MCF 10A (cell line): Measurements from ENCODE around the gene ATRAID. TPM values are rescaled to one million over a fixed set of nuclear protein-coding genes. Genes with fewer than 3 reads are reported as not detected.
A peak's percentile ranks its signal among the peaks of the same experiment; 100 is the strongest.

Source experiments
- BruUV-seq: library from RNA; stranded (reverse); fragments of 400-500 nt; replicated peaks from 2 replicates; lab custom pipeline; 2021; lab: Mats Ljungman, UMichigan
- CTCF ChIA-PET: fragments of 300-600 bp; sonication (Branson Sonifier 250); formaldehyde crosslinking; extraction: SDS; loops from one replicate; lab custom pipeline; 2021; ENCODE audit warnings: antibody characterized with exemption, inconsistent platforms; lab: Yijun Ruan, JAX
- POLR2A ChIA-PET: fragments of 300-600, 350-650 bp; sonication (Branson Sonifier 250); formaldehyde crosslinking; extraction: SDS; loops from one replicate; lab custom pipeline; 2020; ENCODE audit warnings: antibody characterized with exemption, inconsistent platforms; lab: Yijun Ruan, JAX
- DNase-seq: peaks from one replicate; pipeline ENCODE4 v3.0.0-alpha.2; 2018; ENCODE audit not compliant: unreplicated experiment
- H3K27ac Mint-ChIP-seq: one replicate; pipeline ENCODE4 v1.8.0; 2022; ENCODE audit warnings: mild to moderate bottlenecking, low read depth, mixed read lengths; ENCODE audit not compliant: unreplicated experiment
- H3K27me3 Mint-ChIP-seq: one replicate; pipeline ENCODE4 v1.8.0; 2022; ENCODE audit warnings: mixed read lengths; ENCODE audit not compliant: insufficient read depth, unreplicated experiment
- H3K36me3 Mint-ChIP-seq: one replicate; pipeline ENCODE4 v1.8.0; 2022; ENCODE audit warnings: mild to moderate bottlenecking, moderate library complexity, mixed read lengths; ENCODE audit not compliant: insufficient read depth, unreplicated experiment
- H3K4me1 Mint-ChIP-seq: one replicate; pipeline ENCODE4 v1.8.0; 2022; ENCODE audit warnings: mixed read lengths; ENCODE audit not compliant: insufficient read depth, unreplicated experiment
- H3K4me3 Mint-ChIP-seq: one replicate; pipeline ENCODE4 v1.8.0; 2022; ENCODE audit warnings: mild to moderate bottlenecking, moderate library complexity, mixed read lengths; ENCODE audit not compliant: unreplicated experiment
- H3K9me3 Mint-ChIP-seq: one replicate; pipeline ENCODE4 v1.8.0; 2022; ENCODE audit warnings: mixed read lengths; ENCODE audit not compliant: unreplicated experiment
- CTCF ChIP-seq: fragments of 200-600 bp; IDR thresholded peaks from one replicate; pipeline ENCODE4 v1.8.0; 2022; ENCODE audit warnings: antibody characterized with exemption, mild to moderate bottlenecking; ENCODE audit not compliant: unreplicated experiment
- intact Hi-C: fragments of 100-400 bp; cut with micrococcal nuclease; formaldehyde crosslinking; loops from 2 replicates; pipeline ENCODE4 v1.14.1; 2022
- total RNA-seq: library from RNA; stranded (reverse); gene quantifications from 2 replicates; pipeline ENCODE4 v1.2.3, GENCODE V29; 2022

ATRAID gene
- total RNA-seq, 1 experiment from 2014 or later: 115 TPM

- intact Hi-C loops: no loop called here
- BruUV-seq: no TSS peak
- Mint-ChIP-seq H3K36me3 (no peaks in the 10 kb centered on the region), H3K4me3 (no peak overlapping the region), H3K27ac (no peak overlapping the region), H3K27me3 (no peaks in the 10 kb centered on the region), H3K9me3 (no peaks in the 10 kb centered on the region), H3K4me1 (peaks cover 11% of the 10 kb centered on the region)
- ChIA-PET POLR2A (no interaction called here), CTCF (interaction anchor here (5.3 kb wide), 1 partner anchor 12 kb away, joined by 27 read pairs; no protein-coding TSS in a partner anchor)
- DNase-seq: peak; percentile 8
- no peak for TF ChIP-seq CTCF
Measured at GRCh38 chr2:27182346-27182745, 29.5 kb upstream of the ATRAID start.

DNA sequence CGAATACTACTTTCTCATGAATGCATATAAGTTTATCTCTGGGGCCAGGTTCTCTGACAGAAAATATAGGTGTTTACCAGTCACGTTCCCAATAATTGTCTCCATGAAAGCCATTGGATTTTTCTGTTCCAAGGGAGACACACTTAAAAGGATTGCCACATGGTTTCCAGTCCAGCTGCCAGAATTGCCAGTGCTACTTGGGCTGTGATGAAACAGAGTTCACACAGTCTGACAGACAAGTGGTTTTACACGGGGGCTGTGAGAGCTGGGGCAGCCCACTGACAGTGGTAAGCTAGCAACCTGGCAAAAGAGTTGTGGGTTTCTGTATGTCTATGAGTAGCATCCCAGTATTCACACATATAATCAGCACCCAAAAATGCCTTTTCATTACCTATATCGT is 27.7 kb upstream of the ATRAID start:
- Mint-ChIP-seq H3K4me3 (no peak overlapping the region), H3K27ac (no peak overlapping the region), H3K9me3 (no peaks in the 10 kb centered on the region), H3K36me3 (no peaks in the 10 kb centered on the region), H3K4me1 (peaks cover 11% of the 10 kb centered on the region), H3K27me3 (no peaks in the 10 kb centered on the region)
- TF ChIP-seq CTCF: no peak
- ChIA-PET CTCF (interaction anchor here (0.6 to 5.3 kb wide), 5 partner anchors 13 to 385 kb away, joined by 3 to 27 read pairs (median 3); no protein-coding TSS in a partner anchor), POLR2A (no interaction called here)
- no TSS peak for BruUV-seq
- DNase-seq: peak; percentile 23
- intact Hi-C loops: no loop called here

- TF ChIP-seq CTCF: no peak
- Mint-ChIP-seq H3K4me1 (peaks cover 11% of the 10 kb centered on the region), H3K4me3 (no peak overlapping the region), H3K27ac (no peak overlapping the region), H3K36me3 (no peaks in the 10 kb centered on the region), H3K9me3 (no peaks in the 10 kb centered on the region), H3K27me3 (no peaks in the 10 kb centered on the region)
- DNase-seq: no peak
- intact Hi-C loops: no loop called here
- ChIA-PET CTCF (interaction anchor here (0.5 to 5.3 kb wide), 3 partner anchors 15 to 23 kb away, joined by 3 to 27 read pairs (median 4); no protein-coding TSS in a partner anchor), POLR2A (no interaction called here)
- no TSS peak for BruUV-seq
Measured at GRCh38 chr2:27185331-27186026, 26.4 kb upstream of the ATRAID start.

- intact Hi-C loops: no loop called here
- Mint-ChIP-seq H3K27ac (no peak overlapping the region), H3K4me3 (no peak overlapping the region), H3K9me3 (no peaks in the 10 kb centered on the region), H3K4me1 (peaks cover 5% of the 10 kb centered on the region), H3K36me3 (no peaks in the 10 kb centered on the region), H3K27me3 (no peaks in the 10 kb centered on the region)
- TF ChIP-seq CTCF: no peak
- POLR2A ChIA-PET: interaction anchor here (0.6 to 0.8 kb wide), 2 partner anchors 115 to 363 kb away, joined by 3 read pairs; partner anchors contain the start of gene OST4
- no peak for DNase-seq
- CTCF ChIA-PET: interaction anchor here (0.6 kb wide), 1 partner anchor 93 kb away, joined by 4 read pairs; no protein-coding TSS in a partner anchor
- BruUV-seq: no TSS peak
Measured at GRCh38 chr2:27186613-27187345, 25.1 kb upstream of the ATRAID start.
